ENCODE data around the gene ADGRB3.

- TF ChIP-seq, protein P1, sequence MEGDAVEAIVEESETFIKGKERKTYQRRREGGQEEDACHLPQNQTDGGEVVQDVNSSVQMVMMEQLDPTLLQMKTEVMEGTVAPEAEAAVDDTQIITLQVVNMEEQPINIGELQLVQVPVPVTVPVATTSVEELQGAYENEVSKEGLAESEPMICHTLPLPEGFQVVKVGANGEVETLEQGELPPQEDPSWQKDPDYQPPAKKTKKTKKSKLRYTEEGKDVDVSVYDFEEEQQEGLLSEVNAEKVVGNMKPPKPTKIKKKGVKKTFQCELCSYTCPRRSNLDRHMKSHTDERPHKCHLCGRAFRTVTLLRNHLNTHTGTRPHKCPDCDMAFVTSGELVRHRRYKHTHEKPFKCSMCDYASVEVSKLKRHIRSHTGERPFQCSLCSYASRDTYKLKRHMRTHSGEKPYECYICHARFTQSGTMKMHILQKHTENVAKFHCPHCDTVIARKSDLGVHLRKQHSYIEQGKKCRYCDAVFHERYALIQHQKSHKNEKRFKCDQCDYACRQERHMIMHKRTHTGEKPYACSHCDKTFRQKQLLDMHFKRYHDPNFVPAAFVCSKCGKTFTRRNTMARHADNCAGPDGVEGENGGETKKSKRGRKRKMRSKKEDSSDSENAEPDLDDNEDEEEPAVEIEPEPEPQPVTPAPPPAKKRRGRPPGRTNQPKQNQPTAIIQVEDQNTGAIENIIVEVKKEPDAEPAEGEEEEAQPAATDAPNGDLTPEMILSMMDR (IDR thresholded peaks at IDR 0.05): no peak
- TF ChIP-seq EZH2 (IDR thresholded peaks at IDR 0.05) (no peak), EZH2phosphoT487 (IDR thresholded peaks at IDR 0.05) (no peak)
Measured at GRCh38 chr6:69146385-69146784, 511.3 kb downstream of the ADGRB3 start.

Data from neural progenitor cell (in vitro differentiated cells).